ENCODE measurements around the gene TLR3.

DNA sequence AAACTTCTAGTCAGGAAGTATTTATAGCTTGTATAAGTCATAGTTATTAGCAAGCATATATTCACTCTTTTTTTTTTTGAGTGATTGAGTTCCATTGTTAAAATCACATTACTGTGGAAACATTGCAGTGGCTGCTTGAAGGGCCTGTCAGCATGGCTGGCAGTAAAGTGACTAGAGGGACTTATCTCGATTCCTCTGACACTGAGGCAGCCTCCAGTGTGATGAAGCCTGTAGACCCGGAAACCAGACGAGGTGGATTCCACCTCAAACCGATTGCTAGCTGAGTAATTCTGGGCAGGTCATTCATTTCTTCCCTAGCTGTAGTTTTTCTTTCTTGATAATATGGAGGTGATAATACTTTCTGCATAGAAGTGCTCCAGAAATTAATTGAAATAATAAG, 40.3 kb downstream of the TLR3 start:
- no peak for TF ChIP-seq ZNF274 (IDR thresholded peaks at IDR 0.05; ENCODE audit: low read length)
- TF ChIP-seq ZNF274 (tag by site-specific recombination; IDR thresholded peaks at IDR 0.05; ENCODE audit: borderline replicate concordance): no peak
- TF ChIP-seq, protein P1, sequence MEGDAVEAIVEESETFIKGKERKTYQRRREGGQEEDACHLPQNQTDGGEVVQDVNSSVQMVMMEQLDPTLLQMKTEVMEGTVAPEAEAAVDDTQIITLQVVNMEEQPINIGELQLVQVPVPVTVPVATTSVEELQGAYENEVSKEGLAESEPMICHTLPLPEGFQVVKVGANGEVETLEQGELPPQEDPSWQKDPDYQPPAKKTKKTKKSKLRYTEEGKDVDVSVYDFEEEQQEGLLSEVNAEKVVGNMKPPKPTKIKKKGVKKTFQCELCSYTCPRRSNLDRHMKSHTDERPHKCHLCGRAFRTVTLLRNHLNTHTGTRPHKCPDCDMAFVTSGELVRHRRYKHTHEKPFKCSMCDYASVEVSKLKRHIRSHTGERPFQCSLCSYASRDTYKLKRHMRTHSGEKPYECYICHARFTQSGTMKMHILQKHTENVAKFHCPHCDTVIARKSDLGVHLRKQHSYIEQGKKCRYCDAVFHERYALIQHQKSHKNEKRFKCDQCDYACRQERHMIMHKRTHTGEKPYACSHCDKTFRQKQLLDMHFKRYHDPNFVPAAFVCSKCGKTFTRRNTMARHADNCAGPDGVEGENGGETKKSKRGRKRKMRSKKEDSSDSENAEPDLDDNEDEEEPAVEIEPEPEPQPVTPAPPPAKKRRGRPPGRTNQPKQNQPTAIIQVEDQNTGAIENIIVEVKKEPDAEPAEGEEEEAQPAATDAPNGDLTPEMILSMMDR (tag by site-specific recombination; IDR thresholded peaks at IDR 0.05): no peak
- no peak for TF ChIP-seq YY1 (tag by site-specific recombination; IDR thresholded peaks at IDR 0.05)
- TF ChIP-seq ZNF174 (tag by site-specific recombination; IDR thresholded peaks at IDR 0.05): no peak
- TF ChIP-seq, protein P2, sequence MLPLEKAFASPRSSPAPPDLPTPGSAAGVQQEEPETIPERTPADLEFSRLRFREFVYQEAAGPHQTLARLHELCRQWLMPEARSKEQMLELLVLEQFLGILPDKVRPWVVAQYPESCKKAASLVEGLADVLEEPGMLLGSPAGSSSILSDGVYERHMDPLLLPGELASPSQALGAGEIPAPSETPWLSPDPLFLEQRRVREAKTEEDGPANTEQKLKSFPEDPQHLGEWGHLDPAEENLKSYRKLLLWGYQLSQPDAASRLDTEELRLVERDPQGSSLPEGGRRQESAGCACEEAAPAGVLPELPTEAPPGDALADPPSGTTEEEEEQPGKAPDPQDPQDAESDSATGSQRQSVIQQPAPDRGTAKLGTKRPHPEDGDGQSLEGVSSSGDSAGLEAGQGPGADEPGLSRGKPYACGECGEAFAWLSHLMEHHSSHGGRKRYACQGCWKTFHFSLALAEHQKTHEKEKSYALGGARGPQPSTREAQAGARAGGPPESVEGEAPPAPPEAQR (tag by site-specific recombination; IDR thresholded peaks at IDR 0.05): no peak
- TF ChIP-seq ZNF24 (tag by site-specific recombination; IDR thresholded peaks at IDR 0.05): no peak
- TF ChIP-seq ZNF785 (tag by site-specific recombination; IDR thresholded peaks at IDR 0.05): no peak
- no peak for TF ChIP-seq ZNF394 (tag by site-specific recombination; IDR thresholded peaks at IDR 0.05; ENCODE audit: borderline replicate concordance)
- no peak for TF ChIP-seq MZF1 (tag by site-specific recombination; IDR thresholded peaks at IDR 0.05; ENCODE audit: borderline replicate concordance)
- TF ChIP-seq, protein P3, sequence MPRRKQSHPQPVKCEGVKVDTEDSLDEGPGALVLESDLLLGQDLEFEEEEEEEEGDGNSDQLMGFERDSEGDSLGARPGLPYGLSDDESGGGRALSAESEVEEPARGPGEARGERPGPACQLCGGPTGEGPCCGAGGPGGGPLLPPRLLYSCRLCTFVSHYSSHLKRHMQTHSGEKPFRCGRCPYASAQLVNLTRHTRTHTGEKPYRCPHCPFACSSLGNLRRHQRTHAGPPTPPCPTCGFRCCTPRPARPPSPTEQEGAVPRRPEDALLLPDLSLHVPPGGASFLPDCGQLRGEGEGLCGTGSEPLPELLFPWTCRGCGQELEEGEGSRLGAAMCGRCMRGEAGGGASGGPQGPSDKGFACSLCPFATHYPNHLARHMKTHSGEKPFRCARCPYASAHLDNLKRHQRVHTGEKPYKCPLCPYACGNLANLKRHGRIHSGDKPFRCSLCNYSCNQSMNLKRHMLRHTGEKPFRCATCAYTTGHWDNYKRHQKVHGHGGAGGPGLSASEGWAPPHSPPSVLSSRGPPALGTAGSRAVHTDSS (tag by site-specific recombination; IDR thresholded peaks at IDR 0.05): no peak
- TF ChIP-seq, protein P4, sequence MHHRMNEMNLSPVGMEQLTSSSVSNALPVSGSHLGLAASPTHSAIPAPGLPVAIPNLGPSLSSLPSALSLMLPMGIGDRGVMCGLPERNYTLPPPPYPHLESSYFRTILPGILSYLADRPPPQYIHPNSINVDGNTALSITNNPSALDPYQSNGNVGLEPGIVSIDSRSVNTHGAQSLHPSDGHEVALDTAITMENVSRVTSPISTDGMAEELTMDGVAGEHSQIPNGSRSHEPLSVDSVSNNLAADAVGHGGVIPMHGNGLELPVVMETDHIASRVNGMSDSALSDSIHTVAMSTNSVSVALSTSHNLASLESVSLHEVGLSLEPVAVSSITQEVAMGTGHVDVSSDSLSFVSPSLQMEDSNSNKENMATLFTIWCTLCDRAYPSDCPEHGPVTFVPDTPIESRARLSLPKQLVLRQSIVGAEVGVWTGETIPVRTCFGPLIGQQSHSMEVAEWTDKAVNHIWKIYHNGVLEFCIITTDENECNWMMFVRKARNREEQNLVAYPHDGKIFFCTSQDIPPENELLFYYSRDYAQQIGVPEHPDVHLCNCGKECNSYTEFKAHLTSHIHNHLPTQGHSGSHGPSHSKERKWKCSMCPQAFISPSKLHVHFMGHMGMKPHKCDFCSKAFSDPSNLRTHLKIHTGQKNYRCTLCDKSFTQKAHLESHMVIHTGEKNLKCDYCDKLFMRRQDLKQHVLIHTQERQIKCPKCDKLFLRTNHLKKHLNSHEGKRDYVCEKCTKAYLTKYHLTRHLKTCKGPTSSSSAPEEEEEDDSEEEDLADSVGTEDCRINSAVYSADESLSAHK (tag by site-specific recombination; IDR thresholded peaks at IDR 0.05): no peak
